GM12891 (cell line): Measurements from ENCODE around the gene TMEM19.

Experiments
- POLR2A ChIP-seq: IDR thresholded peaks from 2 replicates; pipeline ENCODE4 v1.6.1; 2011; ENCODE audit warnings: low read depth, low read length, control low read depth
- TAF1 ChIP-seq: IDR thresholded peaks from 2 replicates; pipeline ENCODE4 v1.6.1; 2011; ENCODE audit warnings: low read depth, low read length, control low read depth

GRCh38 chr12:71638499-71638898, 47.4 kb upstream of the TMEM19 start:
- TF ChIP-seq POLR2A (no peak), TAF1 (no peak)
